Measurements from ENCODE around the gene EYA3. TPM values are rescaled to one million over a fixed set of nuclear protein-coding genes. Genes with fewer than 3 reads are reported as not detected.

EYA3 gene
- total RNA-seq, 1 experiment from 2014 or later: 29.4 TPM

GRCh38 chr1:28031173-28031572, 57.2 kb downstream of the EYA3 start (continued):
- TF ChIP-seq CTCF (IDR thresholded peaks at IDR 0.05) (no peak), IRF2 (CRISPR knock-in tag; IDR thresholded peaks at IDR 0.05; ENCODE audit: borderline replicate concordance, low read depth) (no peak), ZNF396 (CRISPR knock-in tag; IDR thresholded peaks at IDR 0.05; ENCODE audit: borderline replicate concordance) (no peak)

DNA sequence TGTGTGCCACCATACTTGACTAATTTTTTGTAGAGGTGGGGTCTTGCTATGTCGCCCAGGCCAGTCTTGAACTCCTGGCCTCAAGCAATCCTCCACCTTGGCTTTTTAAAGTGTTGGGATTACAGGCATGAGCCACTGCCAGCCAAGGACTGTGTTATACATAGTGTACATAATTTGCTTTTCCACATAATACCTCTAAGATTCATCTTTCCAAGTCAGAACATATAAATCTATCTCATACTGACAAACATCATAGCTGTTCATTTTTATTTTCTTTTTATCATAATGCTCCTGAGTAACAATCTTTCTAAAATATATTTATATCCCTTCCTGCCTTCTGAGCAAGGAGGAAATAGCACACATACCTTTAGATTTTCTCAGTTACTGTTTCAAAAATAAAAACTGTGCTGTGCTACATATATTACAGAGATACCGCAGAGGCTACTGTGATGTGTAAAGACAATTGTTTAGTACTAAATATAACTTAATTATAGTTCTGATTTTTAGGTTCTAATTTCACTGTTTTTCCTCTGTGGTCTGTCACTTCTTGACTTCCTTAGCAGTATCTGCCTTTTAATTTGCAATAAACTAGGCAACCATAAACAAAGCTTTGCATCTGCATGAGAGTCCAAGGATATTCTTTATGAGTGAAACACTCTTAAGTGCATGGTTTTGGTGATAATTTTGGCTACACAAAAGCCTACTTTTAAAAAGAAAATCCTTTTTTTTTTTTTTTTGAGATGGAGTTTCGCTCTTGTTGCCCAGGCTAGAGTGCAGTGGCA, 59.3 kb downstream of the EYA3 start:
- TF ChIP-seq ZNF121 (CRISPR knock-in tag; IDR thresholded peaks at IDR 0.05): 0 out of 2 replicates have a peak, but pooled peaks have one; percentile 58
- no peak for TF ChIP-seq SMAD4 (CRISPR knock-in tag; IDR thresholded peaks at IDR 0.05)
- Mint-ChIP-seq H3K27me3 (ENCODE audit: low read depth) (no peaks in the 10 kb centered on the region), H3K36me3 (no peaks in the 10 kb centered on the region), H3K27ac (no peak overlapping the region), H3K4me3 (no peak overlapping the region), H3K4me1 (no peaks in the 10 kb centered on the region), H3K9me3 (no peaks in the 10 kb centered on the region)
- POLR2A ChIA-PET: no interaction called here
- DNase-seq (ENCODE audit: low spot score) (no peak), ATAC-seq (no peak)
- CTCF ChIA-PET: no interaction called here

GRCh38 chr1:28027660-28028059, 60.8 kb downstream of the EYA3 start:
- DNase-seq (ENCODE audit: low spot score): no peak
- no peaks in the 10 kb centered on the region for H3K9me3 Mint-ChIP-seq
- no peak for ATAC-seq
- H3K4me1 Mint-ChIP-seq: no peaks in the 10 kb centered on the region
- H3K4me3 Mint-ChIP-seq: no peak overlapping the region
- TF ChIP-seq NR3C1 (CRISPR knock-in tag; conservative IDR thresholded peaks at IDR 0.05; ENCODE audit: low read depth) (no peak), ZNF671 (CRISPR knock-in tag; IDR thresholded peaks at IDR 0.05) (no peak)
- POLR2A ChIA-PET: no interaction called here
- CTCF ChIA-PET: no interaction called here
- no peaks in the 10 kb centered on the region for H3K27me3 Mint-ChIP-seq (ENCODE audit: low read depth)
- no peaks in the 10 kb centered on the region for H3K36me3 Mint-ChIP-seq
- H3K27ac Mint-ChIP-seq: no peak overlapping the region

DNA sequence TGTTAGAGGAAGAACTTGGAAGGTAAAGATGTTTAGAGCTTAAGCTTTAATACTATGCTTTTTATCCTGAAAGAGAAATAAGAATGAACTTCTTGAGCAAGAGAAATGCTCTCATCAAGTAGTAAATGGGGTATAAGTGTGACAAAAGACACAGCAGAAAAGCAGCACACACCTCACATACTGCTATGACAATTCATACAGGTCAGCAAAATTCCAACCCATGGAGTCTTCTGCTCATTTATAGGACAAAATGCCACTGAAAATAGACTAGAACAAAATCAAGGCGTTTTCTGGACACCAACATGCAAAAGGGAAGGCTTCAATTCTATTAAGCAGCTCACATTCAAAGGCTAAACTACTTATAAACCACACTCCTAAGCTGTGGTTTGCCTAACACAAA, 61.2 kb downstream of the EYA3 start:
- DNase-seq (ENCODE audit: low spot score) (no peak), ATAC-seq (no peak)
- Mint-ChIP-seq H3K36me3 (no peaks in the 10 kb centered on the region), H3K4me3 (no peak overlapping the region), H3K9me3 (no peaks in the 10 kb centered on the region), H3K4me1 (no peaks in the 10 kb centered on the region), H3K27ac (no peak overlapping the region), H3K27me3 (ENCODE audit: low read depth) (no peaks in the 10 kb centered on the region)
- CTCF ChIA-PET: interaction anchor here (0.7 kb wide), 1 partner anchor 248 kb away, joined by 3 read pairs; no protein-coding TSS in a partner anchor
- POLR2A ChIA-PET: no interaction called here
- TF ChIP-seq, protein P1, sequence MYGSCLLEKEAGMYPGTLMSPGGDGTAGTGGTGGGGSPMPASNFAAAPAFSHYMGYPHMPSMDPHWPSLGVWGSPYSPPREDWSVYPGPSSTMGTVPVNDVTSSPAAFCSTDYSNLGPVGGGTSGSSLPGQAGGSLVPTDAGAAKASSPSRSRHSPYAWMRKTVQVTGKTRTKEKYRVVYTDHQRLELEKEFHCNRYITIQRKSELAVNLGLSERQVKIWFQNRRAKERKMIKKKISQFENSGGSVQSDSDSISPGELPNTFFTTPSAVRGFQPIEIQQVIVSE (CRISPR knock-in tag; IDR thresholded peaks at IDR 0.05; ENCODE audit: borderline replicate concordance): no peak
- no peak for TF ChIP-seq PRDM15 (CRISPR knock-in tag; IDR thresholded peaks at IDR 0.05)
- TF ChIP-seq ELF4 (CRISPR knock-in tag; IDR thresholded peaks at IDR 0.05; ENCODE audit: low read depth): no peak
- no peak for TF ChIP-seq USF1 (CRISPR knock-in tag; IDR thresholded peaks at IDR 0.05)
- TF ChIP-seq, protein P2, sequence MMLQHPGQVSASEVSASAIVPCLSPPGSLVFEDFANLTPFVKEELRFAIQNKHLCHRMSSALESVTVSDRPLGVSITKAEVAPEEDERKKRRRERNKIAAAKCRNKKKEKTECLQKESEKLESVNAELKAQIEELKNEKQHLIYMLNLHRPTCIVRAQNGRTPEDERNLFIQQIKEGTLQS (CRISPR knock-in tag; conservative IDR thresholded peaks at IDR 0.05): no peak
- no peak for TF ChIP-seq E2F1 (CRISPR knock-in tag; IDR thresholded peaks at IDR 0.05)

Measured in WTC11 (cell line).